ENCODE measurements around the gene TARS3.

The TARS3 gene

GRCh38 chr15:101684877-101685276 is 39.4 kb downstream of the TARS3 start:
- no peak overlapping the region for H3K4me3 ChIP-seq (replicated peaks; ENCODE audit: low read depth, low read length)
- no peak for DNase-seq (ENCODE audit: extremely low read depth, low read depth)
- no peak for TF ChIP-seq CTCF (IDR thresholded peaks at IDR 0.05; ENCODE audit: low read depth, low read length, missing control alignments)

- TF ChIP-seq CTCF (IDR thresholded peaks at IDR 0.05; ENCODE audit: low read depth, low read length, missing control alignments): no peak
- DNase-seq (ENCODE audit: extremely low read depth, low read depth): no peak
- H3K4me3 ChIP-seq (replicated peaks; ENCODE audit: low read depth, low read length): no peak overlapping the region
Measured at GRCh38 chr15:101684384-101684783, 39.9 kb downstream of the TARS3 start.

GRCh38 chr15:101679806-101680205 is 44.5 kb downstream of the TARS3 start:
- H3K4me3 ChIP-seq (replicated peaks; ENCODE audit: low read depth, low read length): no peak overlapping the region
- DNase-seq (ENCODE audit: extremely low read depth, low read depth): no peak
- no peak for TF ChIP-seq CTCF (IDR thresholded peaks at IDR 0.05; ENCODE audit: low read depth, low read length, missing control alignments)

GRCh38 chr15:101676921-101677329 is 47.3 kb downstream of the TARS3 start:
- DNase-seq (ENCODE audit: extremely low read depth, low read depth): no peak
- H3K4me3 ChIP-seq (replicated peaks; ENCODE audit: low read depth, low read length): no peak overlapping the region
- no peak for TF ChIP-seq CTCF (IDR thresholded peaks at IDR 0.05; ENCODE audit: low read depth, low read length, missing control alignments)

- DNase-seq (ENCODE audit: extremely low read depth, low read depth): no peak
- TF ChIP-seq CTCF (IDR thresholded peaks at IDR 0.05; ENCODE audit: low read depth, low read length, missing control alignments): no peak
- H3K4me3 ChIP-seq (replicated peaks; ENCODE audit: low read depth, low read length): no peak overlapping the region
Measured at GRCh38 chr15:101675796-101676582, 48.3 kb downstream of the TARS3 start.

GRCh38 chr15:101675015-101675414 is 49.3 kb downstream of the TARS3 start:
- H3K4me3 ChIP-seq (replicated peaks; ENCODE audit: low read depth, low read length): no peak overlapping the region
- TF ChIP-seq CTCF (IDR thresholded peaks at IDR 0.05; ENCODE audit: low read depth, low read length, missing control alignments): no peak
- DNase-seq (ENCODE audit: extremely low read depth, low read depth): no peak

GRCh38 chr15:101672298-101672697 is 52.0 kb downstream of the TARS3 start:
- DNase-seq (ENCODE audit: extremely low read depth, low read depth): no peak
- TF ChIP-seq CTCF (IDR thresholded peaks at IDR 0.05; ENCODE audit: low read depth, low read length, missing control alignments): no peak
- no peak overlapping the region for H3K4me3 ChIP-seq (replicated peaks; ENCODE audit: low read depth, low read length)
